SU-DHL-6 (cell line): ENCODE measurements around the gene DES.
"Not testable (repeated sequence)": the region's sequence is repeated elsewhere in the genome, so short reads cannot be mapped to it uniquely, and the experiment has no call there.

Experiments used
- H2AFZ ChIP-seq: fragments of 200-600 bp; sonication (generic); 2 replicates; pipeline ENCODE4 v1.6.1; 2014; ENCODE audit warnings: low read depth, mild to moderate bottlenecking, moderate library complexity, mixed read lengths, antibody characterized with exemption, low read length; ENCODE audit not compliant: severe bottlenecking
- H3F3A ChIP-seq: fragments of 200-600 bp; shearing (Covaris generic); 2 replicates; pipeline ENCODE4 v1.6.0; 2016; ENCODE audit warnings: antibody characterized with exemption, mild to moderate bottlenecking; ENCODE audit not compliant: insufficient read depth
- H3K27ac ChIP-seq: fragments of 200-600 bp; sonication (generic); 2 replicates; pipeline ENCODE4 v1.5.1; 2016; ENCODE audit warnings: low read depth, mild to moderate bottlenecking, low read length, moderate library complexity, mixed read lengths
- H3K27me3 ChIP-seq: fragments of 200-600 bp; sonication (generic), shearing (Covaris generic); 2 replicates; pipeline ENCODE4 v1.6.0; 2014; ENCODE audit warnings: mild to moderate bottlenecking, low read length
- H3K36me3 ChIP-seq: fragments of 200-600 bp; sonication (generic); 2 replicates; pipeline ENCODE4 v1.6.1; 2014; ENCODE audit warnings: mild to moderate bottlenecking, low read length, mixed read lengths
- H3K4me2 ChIP-seq: fragments of 300-600, 200-600 bp; shearing (Covaris generic), sonication (generic); 2 replicates; pipeline ENCODE4 v1.6.0; 2014; ENCODE audit warnings: low read length, low read depth, mild to moderate bottlenecking; ENCODE audit not compliant: poor library complexity, severe bottlenecking
- H3K4me3 ChIP-seq: fragments of 200-600 bp; sonication (generic); 2 replicates; pipeline ENCODE4 v1.5.1; 2014; ENCODE audit warnings: antibody characterized with exemption, low read length, mild to moderate bottlenecking, mixed read lengths; ENCODE audit not compliant: insufficient read depth, poor library complexity, severe bottlenecking
- H3K79me2 ChIP-seq: fragments of 200-600 bp; sonication (generic); 2 replicates; pipeline ENCODE4 v1.6.1; 2014; ENCODE audit warnings: mild to moderate bottlenecking, low read length, moderate library complexity; ENCODE audit not compliant: insufficient read depth
- H3K9ac ChIP-seq: fragments of 200-600 bp; sonication (generic); 2 replicates; pipeline ENCODE4 v1.7.0; 2014; ENCODE audit warnings: mild to moderate bottlenecking, low read length
- H3K9me2 ChIP-seq: fragments of 200-600 bp; sonication (generic); replicated peaks from 2 replicates; pipeline ENCODE4 v1.6.1; 2014; ENCODE audit warnings: low read length; ENCODE audit not compliant: insufficient read depth
- H3K9me3 ChIP-seq: fragments of 200-600 bp; sonication (generic); 2 replicates; pipeline ENCODE4 v1.6.1; 2014; ENCODE audit warnings: low read length, mixed read lengths; ENCODE audit not compliant: insufficient read depth
- H4K20me1 ChIP-seq: fragments of 200-600 bp; sonication (generic); 2 replicates; pipeline ENCODE4 v1.6.1; 2014; ENCODE audit warnings: low read depth, mild to moderate bottlenecking, antibody characterized with exemption, low read length, moderate library complexity, mixed read lengths
- CTCF ChIP-seq: fragments of 200-600 bp; sonication (generic); IDR thresholded peaks from one replicate; pipeline ENCODE4 v1.5.1; 2017; ENCODE audit warnings: antibody characterized with exemption, mild to moderate bottlenecking, low read length, moderate library complexity; ENCODE audit not compliant: insufficient read depth, poor library complexity, severe bottlenecking
- EZH2phosphoT487 ChIP-seq: fragments of 200-600 bp; sonication (generic), shearing (Covaris generic); conservative IDR thresholded peaks from 2 replicates; pipeline ENCODE4 v1.6.1; 2018; ENCODE audit warnings: mild to moderate bottlenecking, antibody characterized with exemption, low read length, moderate library complexity, mixed read lengths

DES gene

GRCh38 chr2:219405451-219405850 lies 12.7 kb upstream of the DES start:
- Histone ChIP-seq H2AFZ (no peak overlapping the region), H3K9ac (no peak overlapping the region), H3K9me3 (no peaks in the 10 kb centered on the region)

GRCh38 chr2:219405958-219406860 lies 12.0 kb upstream of the DES start:
- Histone ChIP-seq H3K27ac (no peak overlapping the region), H3K9ac (no peak overlapping the region), H3K9me3 (no peaks in the 10 kb centered on the region), H3F3A (no peaks in the 10 kb centered on the region), H3K4me2 (no peak overlapping the region), H3K79me2 (no peaks in the 10 kb centered on the region), H3K4me3 (no peak overlapping the region), H3K36me3 (no peaks in the 10 kb centered on the region), H2AFZ (no peak overlapping the region), H3K27me3 (no peaks in the 10 kb centered on the region), H3K9me2 (no peaks in the 10 kb centered on the region), H4K20me1 (no peaks in the 10 kb centered on the region)
- TF ChIP-seq CTCF = no peak
- TF ChIP-seq EZH2phosphoT487 = no peak

More at GRCh38 chr2:219405451-219405850, 12.7 kb upstream of the DES start:
- Histone ChIP-seq H3K36me3 (no peaks in the 10 kb centered on the region), H3K4me3 (no peak overlapping the region), H4K20me1 (no peaks in the 10 kb centered on the region), H3K9me2 (no peaks in the 10 kb centered on the region), H3K27me3 (no peaks in the 10 kb centered on the region), H3K79me2 (no peaks in the 10 kb centered on the region), H3F3A (no peaks in the 10 kb centered on the region), H3K27ac (no peak overlapping the region), H3K4me2 (no peak overlapping the region)
- TF ChIP-seq CTCF (no peak), EZH2phosphoT487 (no peak)

GRCh38 chr2:219406861-219407230 lies 11.3 kb upstream of the DES start:
- no peak for TF ChIP-seq CTCF
- TF ChIP-seq EZH2phosphoT487 = no peak
- H3K27ac ChIP-seq = no peak overlapping the region
- no peak overlapping the region for H3K9ac ChIP-seq

GRCh38 chr2:219407343-219407742 lies 10.8 kb upstream of the DES start:
- not testable (repeated sequence) for H3F3A ChIP-seq, H3K9me2 ChIP-seq, H3K36me3 ChIP-seq, H4K20me1 ChIP-seq, H3K27me3 ChIP-seq, H3K4me3 ChIP-seq, H3K9ac ChIP-seq, H3K9me3 ChIP-seq, H3K27ac ChIP-seq, H3K79me2 ChIP-seq, H3K4me2 ChIP-seq, H2AFZ ChIP-seq

More at GRCh38 chr2:219406861-219407230, 11.3 kb upstream of the DES start:
- Histone ChIP-seq H3K27me3 (no peaks in the 10 kb centered on the region), H2AFZ (no peak overlapping the region), H4K20me1 (no peaks in the 10 kb centered on the region), H3K36me3 (no peaks in the 10 kb centered on the region), H3K9me2 (no peaks in the 10 kb centered on the region), H3K4me2 (no peak overlapping the region), H3K9me3 (no peaks in the 10 kb centered on the region), H3K4me3 (no peak overlapping the region), H3F3A (no peaks in the 10 kb centered on the region), H3K79me2 (no peaks in the 10 kb centered on the region)
